ENCODE results near the gene NT5C. TPM values are rescaled to one million over a fixed set of nuclear protein-coding genes. Genes with fewer than 3 reads are reported as not detected.

The NT5C gene
- total RNA-seq, 1 donor from 2014 or later, result 46.8 TPM

GRCh38 chr17:75102385-75102821 lies 29.1 kb downstream of the NT5C start:
- Mint-ChIP-seq H3K27ac (no peak overlapping the region), H3K4me1 (peaks cover 6% of the 10 kb centered on the region), H3K9me3 (no peaks in the 10 kb centered on the region), H3K4me3 (no peak overlapping the region), H3K27me3 (ENCODE audit: low read depth) (no peaks in the 10 kb centered on the region), H3K36me3 (peaks cover 33% of the 10 kb centered on the region)
- DNase-seq (ENCODE audit: low spot score in 2 of 2, unreplicated experiment in 2 of 2), result no peak
- TF ChIP-seq CTCF (IDR thresholded peaks at IDR 0.05; ENCODE audit: unreplicated experiment), result no peak

GRCh38 chr17:75099881-75100595 lies 31.5 kb downstream of the NT5C start:
- TF ChIP-seq CTCF (IDR thresholded peaks at IDR 0.05; ENCODE audit: unreplicated experiment), result no peak
- DNase-seq (ENCODE audit: low spot score in 2 of 2, unreplicated experiment in 2 of 2), result no peak
- H3K4me3 Mint-ChIP-seq, result no peak overlapping the region
- peaks cover 30% of the 10 kb centered on the region for H3K36me3 Mint-ChIP-seq
- H3K27me3 Mint-ChIP-seq (ENCODE audit: low read depth), result no peaks in the 10 kb centered on the region
- H3K9me3 Mint-ChIP-seq, result no peaks in the 10 kb centered on the region
- H3K4me1 Mint-ChIP-seq, result peaks cover 16% of the 10 kb centered on the region
- H3K27ac Mint-ChIP-seq, result no peak overlapping the region

GRCh38 chr17:75098861-75099260 lies 32.7 kb downstream of the NT5C start:
- Mint-ChIP-seq H3K4me3 (no peak overlapping the region), H3K36me3 (peaks cover 26% of the 10 kb centered on the region), H3K4me1 (peaks cover 20% of the 10 kb centered on the region), H3K27me3 (ENCODE audit: low read depth) (no peaks in the 10 kb centered on the region), H3K27ac (peak overlapping the region; percentile 47), H3K9me3 (no peaks in the 10 kb centered on the region)
- DNase-seq (ENCODE audit: low spot score in 2 of 2, unreplicated experiment in 2 of 2), result no peak
- no peak for TF ChIP-seq CTCF (IDR thresholded peaks at IDR 0.05; ENCODE audit: unreplicated experiment)

GRCh38 chr17:75097865-75098264 lies 33.7 kb downstream of the NT5C start:
- Mint-ChIP-seq H3K4me1 (peaks cover 30% of the 10 kb centered on the region), H3K4me3 (no peak overlapping the region)

GRCh38 chr17:75096082-75096625 lies 35.4 kb downstream of the NT5C start:
- peaks cover 47% of the 10 kb centered on the region for H3K4me1 Mint-ChIP-seq
- H3K27ac Mint-ChIP-seq, result peak overlapping the region; percentile 93
- no peaks in the 10 kb centered on the region for H3K27me3 Mint-ChIP-seq (ENCODE audit: low read depth)
- H3K9me3 Mint-ChIP-seq, result no peaks in the 10 kb centered on the region
- DNase-seq (ENCODE audit: low spot score in 2 of 2, unreplicated experiment in 2 of 2), result no peak
- no peak for TF ChIP-seq CTCF (IDR thresholded peaks at IDR 0.05; ENCODE audit: unreplicated experiment)
- H3K4me3 Mint-ChIP-seq, result no peak overlapping the region
- H3K36me3 Mint-ChIP-seq, result peaks cover 18% of the 10 kb centered on the region

More at GRCh38 chr17:75097865-75098264, 33.7 kb downstream of the NT5C start:
- peak overlapping the region; percentile 64 for H3K27ac Mint-ChIP-seq
- no peak for TF ChIP-seq CTCF (IDR thresholded peaks at IDR 0.05; ENCODE audit: unreplicated experiment)
- DNase-seq (ENCODE audit: low spot score in 2 of 2, unreplicated experiment in 2 of 2), result no peak
- peaks cover 22% of the 10 kb centered on the region for H3K36me3 Mint-ChIP-seq
- no peaks in the 10 kb centered on the region for H3K9me3 Mint-ChIP-seq
- no peaks in the 10 kb centered on the region for H3K27me3 Mint-ChIP-seq (ENCODE audit: low read depth)
